SK-N-SH treated with all-trans-retinoic acid at 6 μM for 48 hours (cell line): Measurements from ENCODE around the gene RNF207.

Experiments used
- ATAC-seq: fragments of 200-7000 bp; cut with Tn5 transposase; 3 replicates; pipeline ENCODE4 v1.9.1; 2020; ENCODE audit warnings: mild to moderate bottlenecking, moderate library complexity
- ARNTL ChIP-seq: fragments of 450-650 bp; formaldehyde crosslinking; IDR thresholded peaks from 2 replicates; pipeline ENCODE4 v1.5.0; 2020; ENCODE audit warnings: low read depth, mild to moderate bottlenecking, moderate library complexity, borderline replicate concordance
- BACH2 ChIP-seq: fragments of 250-450 bp; sonication (Bioruptor Pico); IDR thresholded peaks from 2 replicates; pipeline ENCODE4 v1.9.0; 2021; ENCODE audit warnings: mild to moderate bottlenecking, borderline replicate concordance
- CSDC2 ChIP-seq: fragments of 250-450 bp; sonication (Bioruptor Pico); IDR thresholded peaks from 2 replicates; pipeline ENCODE4 v1.5.0; 2020; ENCODE audit warnings: mild to moderate bottlenecking, moderate library complexity
- ESRRG ChIP-seq: fragments of 250-450 bp; sonication (Bioruptor Pico); IDR thresholded peaks from 2 replicates; pipeline ENCODE4 v1.6.1; 2021; ENCODE audit warnings: mild to moderate bottlenecking
- GLIS3 ChIP-seq: fragments of 250-450 bp; sonication (Bioruptor Pico); IDR thresholded peaks from 2 replicates; pipeline ENCODE4 v1.5.0; 2020; ENCODE audit warnings: mild to moderate bottlenecking, moderate library complexity
- ISL1 ChIP-seq: fragments of 250-450 bp; sonication (Bioruptor Pico); IDR thresholded peaks from 2 replicates; pipeline ENCODE4 v2.1.2; 2022; ENCODE audit warnings: mild to moderate bottlenecking, moderate library complexity
- OSR1 ChIP-seq: fragments of 250-450 bp; sonication (Bioruptor Pico); IDR thresholded peaks from 2 replicates; pipeline ENCODE4 v1.8.0; 2022; ENCODE audit warnings: moderate library complexity, mild to moderate bottlenecking, inconsistent platforms
- PPARA ChIP-seq: fragments of 250-450 bp; sonication (Bioruptor Pico); IDR thresholded peaks from 2 replicates; pipeline ENCODE4 v1.5.0; 2020; ENCODE audit warnings: mild to moderate bottlenecking, borderline replicate concordance
- RARB ChIP-seq: fragments of 250-450 bp; sonication (Bioruptor Pico); IDR thresholded peaks from 2 replicates; pipeline ENCODE4 v1.8.0; 2021; ENCODE audit warnings: mild to moderate bottlenecking, moderate library complexity
- SNAI2 ChIP-seq: fragments of 250-450 bp; sonication (Bioruptor Pico); IDR thresholded peaks from 2 replicates; pipeline ENCODE4 v1.5.0; 2020; ENCODE audit warnings: mild to moderate bottlenecking, moderate library complexity
- TCF4 ChIP-seq: fragments of 250-450 bp; sonication (Bioruptor Pico); IDR thresholded peaks from 2 replicates; pipeline ENCODE4 v1.8.0; 2021; ENCODE audit warnings: mild to moderate bottlenecking, moderate library complexity, borderline replicate concordance
- TOX ChIP-seq: fragments of 250-450 bp; sonication (Bioruptor Pico); IDR thresholded peaks from 2 replicates; pipeline ENCODE4 v1.8.0; 2021; ENCODE audit warnings: mild to moderate bottlenecking, moderate library complexity, borderline replicate concordance
- ZC3H10 ChIP-seq: fragments of 250-450 bp; sonication (Bioruptor Pico); IDR thresholded peaks from 2 replicates; pipeline ENCODE4 v1.5.1; 2021; ENCODE audit warnings: mild to moderate bottlenecking, moderate library complexity
- ZFP3 ChIP-seq: fragments of 250-450 bp; sonication (Bioruptor Pico); IDR thresholded peaks from 2 replicates; pipeline ENCODE4 v1.5.0; 2020; ENCODE audit warnings: mild to moderate bottlenecking, moderate library complexity
- ZNF565 ChIP-seq: fragments of 450-650 bp; formaldehyde crosslinking; conservative IDR thresholded peaks from 2 replicates; pipeline ENCODE4 v1.5.0; 2020; ENCODE audit warnings: low read depth, mild to moderate bottlenecking, moderate library complexity
- ZNF70 ChIP-seq: fragments of 450-650 bp; formaldehyde crosslinking; IDR thresholded peaks from 2 replicates; pipeline ENCODE4 v1.5.0; 2020; ENCODE audit warnings: mild to moderate bottlenecking, moderate library complexity
- ZNF8 ChIP-seq: fragments of 450-650 bp; formaldehyde crosslinking; IDR thresholded peaks from 2 replicates; pipeline ENCODE4 v1.5.0; 2020; ENCODE audit warnings: mild to moderate bottlenecking, moderate library complexity
- TF ChIP-seq, protein P1 (sequence below): fragments of 250-450 bp; sonication (Bioruptor Pico); IDR thresholded peaks from 2 replicates; pipeline ENCODE4 v1.8.0; 2020; ENCODE audit warnings: mild to moderate bottlenecking, moderate library complexity, borderline replicate concordance
- TF ChIP-seq, protein P2 (sequence below): fragments of 250-450 bp; sonication (Bioruptor Pico); IDR thresholded peaks from 2 replicates; pipeline ENCODE4 v1.8.0; 2021; ENCODE audit warnings: low read depth, mild to moderate bottlenecking, moderate library complexity, borderline replicate concordance
- TF ChIP-seq, protein P3 (sequence below): fragments of 250-450 bp; sonication (Bioruptor Pico); IDR thresholded peaks from 2 replicates; pipeline ENCODE4 v1.5.1; 2020; ENCODE audit warnings: low read depth, mild to moderate bottlenecking, moderate library complexity
- TF ChIP-seq, protein P4 (sequence below): fragments of 250-450 bp; sonication (Bioruptor Pico); IDR thresholded peaks from 2 replicates; pipeline ENCODE4 v1.5.1; 2021; ENCODE audit warnings: mild to moderate bottlenecking, moderate library complexity

RNF207 gene

DNA sequence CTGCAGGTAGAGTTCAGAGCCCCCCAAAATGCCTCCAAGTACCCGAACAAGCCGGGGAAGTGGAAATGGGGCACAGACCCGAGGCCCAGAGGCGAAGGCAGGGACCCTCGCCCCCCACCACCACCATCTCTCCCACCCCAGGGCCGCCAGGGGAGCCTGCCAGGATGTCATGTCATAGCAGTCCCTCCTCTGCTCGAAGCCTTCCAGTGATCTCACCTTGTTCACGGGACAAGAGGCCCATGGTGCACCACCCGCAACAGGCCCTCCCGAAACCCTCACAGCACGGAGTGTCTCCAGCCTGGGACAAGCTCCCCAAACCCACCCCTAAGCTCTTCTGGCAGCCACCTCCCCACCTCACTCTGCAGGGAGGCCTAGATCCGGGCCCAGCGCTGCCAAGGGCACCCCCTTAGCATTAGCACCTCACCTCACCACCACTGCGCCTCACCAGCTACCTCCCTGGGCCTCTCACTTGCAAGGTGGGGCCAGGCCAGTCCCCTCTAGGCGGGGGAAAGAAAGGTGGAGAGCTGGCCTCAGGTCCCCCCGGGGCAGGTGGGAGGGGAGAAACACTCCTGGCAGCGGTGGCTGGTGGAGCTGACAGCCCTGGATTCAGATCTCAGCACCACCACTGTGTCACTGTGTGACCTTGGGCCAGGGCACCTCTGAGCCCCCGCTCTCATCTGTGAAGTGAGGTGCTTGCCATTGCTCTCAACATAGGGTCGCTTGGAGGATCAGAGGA, 39.1 kb upstream of the RNF207 start:
- TF ChIP-seq ESRRG (no peak), ZC3H10 (CRISPR knock-in tag) (no peak), ISL1 (CRISPR knock-in tag) (no peak), CSDC2 (CRISPR knock-in tag) (no peak), RARB (no peak), ZNF70 (CRISPR knock-in tag) (no peak), PPARA (CRISPR knock-in tag) (no peak), BACH2 (CRISPR knock-in tag) (no peak), ZFP3 (no peak), TCF4 (CRISPR knock-in tag) (no peak), ARNTL (CRISPR knock-in tag) (no peak), OSR1 (CRISPR knock-in tag) (no peak), SNAI2 (no peak)
- TF ChIP-seq, protein P1, sequence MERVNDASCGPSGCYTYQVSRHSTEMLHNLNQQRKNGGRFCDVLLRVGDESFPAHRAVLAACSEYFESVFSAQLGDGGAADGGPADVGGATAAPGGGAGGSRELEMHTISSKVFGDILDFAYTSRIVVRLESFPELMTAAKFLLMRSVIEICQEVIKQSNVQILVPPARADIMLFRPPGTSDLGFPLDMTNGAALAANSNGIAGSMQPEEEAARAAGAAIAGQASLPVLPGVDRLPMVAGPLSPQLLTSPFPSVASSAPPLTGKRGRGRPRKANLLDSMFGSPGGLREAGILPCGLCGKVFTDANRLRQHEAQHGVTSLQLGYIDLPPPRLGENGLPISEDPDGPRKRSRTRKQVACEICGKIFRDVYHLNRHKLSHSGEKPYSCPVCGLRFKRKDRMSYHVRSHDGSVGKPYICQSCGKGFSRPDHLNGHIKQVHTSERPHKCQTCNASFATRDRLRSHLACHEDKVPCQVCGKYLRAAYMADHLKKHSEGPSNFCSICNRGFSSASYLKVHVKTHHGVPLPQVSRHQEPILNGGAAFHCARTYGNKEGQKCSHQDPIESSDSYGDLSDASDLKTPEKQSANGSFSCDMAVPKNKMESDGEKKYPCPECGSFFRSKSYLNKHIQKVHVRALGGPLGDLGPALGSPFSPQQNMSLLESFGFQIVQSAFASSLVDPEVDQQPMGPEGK (CRISPR knock-in tag), result no peak
- TF ChIP-seq, protein P2, sequence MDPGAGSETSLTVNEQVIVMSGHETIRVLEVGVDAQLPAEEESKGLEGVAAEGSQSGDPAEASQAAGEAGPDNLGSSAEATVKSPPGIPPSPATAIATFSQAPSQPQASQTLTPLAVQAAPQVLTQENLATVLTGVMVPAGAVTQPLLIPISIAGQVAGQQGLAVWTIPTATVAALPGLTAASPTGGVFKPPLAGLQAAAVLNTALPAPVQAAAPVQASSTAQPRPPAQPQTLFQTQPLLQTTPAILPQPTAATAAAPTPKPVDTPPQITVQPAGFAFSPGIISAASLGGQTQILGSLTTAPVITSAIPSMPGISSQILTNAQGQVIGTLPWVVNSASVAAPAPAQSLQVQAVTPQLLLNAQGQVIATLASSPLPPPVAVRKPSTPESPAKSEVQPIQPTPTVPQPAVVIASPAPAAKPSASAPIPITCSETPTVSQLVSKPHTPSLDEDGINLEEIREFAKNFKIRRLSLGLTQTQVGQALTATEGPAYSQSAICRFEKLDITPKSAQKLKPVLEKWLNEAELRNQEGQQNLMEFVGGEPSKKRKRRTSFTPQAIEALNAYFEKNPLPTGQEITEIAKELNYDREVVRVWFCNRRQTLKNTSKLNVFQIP (CRISPR knock-in tag), result no peak
- ATAC-seq, result no peak

DNA sequence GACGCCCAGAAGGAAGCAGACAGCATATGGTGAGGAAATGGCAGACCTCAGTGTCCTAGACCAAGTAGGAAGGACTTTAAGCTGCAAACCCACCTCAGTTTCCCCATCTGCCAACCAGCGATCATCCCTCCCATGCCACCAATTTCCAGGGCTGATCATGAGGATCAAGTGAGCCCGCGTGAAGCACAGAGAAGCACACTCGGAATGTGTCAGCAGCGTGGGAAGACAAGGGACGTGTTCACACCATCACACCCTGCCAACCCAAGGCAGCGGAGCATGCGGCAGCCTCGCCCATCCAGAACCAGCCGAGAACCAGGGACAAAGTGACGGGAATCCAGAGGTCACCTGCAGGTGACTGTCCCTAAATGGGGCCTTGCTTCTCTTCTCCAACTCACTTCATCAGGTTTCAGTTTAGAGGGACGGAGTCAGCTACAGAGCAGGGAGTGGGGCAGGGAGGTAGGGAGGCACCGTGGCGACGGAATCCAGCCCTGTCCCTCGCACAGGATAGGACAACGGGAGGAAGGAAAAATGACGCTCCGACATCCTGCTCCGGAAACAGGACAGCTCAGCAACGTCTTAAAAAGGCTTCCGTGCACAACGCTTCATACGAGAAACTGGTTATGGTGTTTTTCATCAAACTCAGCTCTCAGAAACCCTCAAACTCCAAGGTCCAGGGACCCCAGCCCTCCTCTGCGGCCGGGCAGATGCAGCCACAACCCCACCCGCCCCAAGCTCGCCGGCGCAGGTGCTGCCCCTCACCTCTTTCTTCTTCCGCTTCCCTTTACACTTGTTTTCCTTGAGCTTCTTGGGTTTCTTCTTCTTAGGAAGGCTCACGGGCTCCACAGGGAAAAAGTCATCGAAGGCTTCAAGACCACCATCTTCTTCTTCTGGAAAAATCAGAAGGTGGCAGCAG, 38.3 kb upstream of the RNF207 start:
- ATAC-seq, result no peak
- TF ChIP-seq RARB (no peak), ISL1 (CRISPR knock-in tag) (no peak), ZNF70 (CRISPR knock-in tag) (no peak), GLIS3 (no peak), TCF4 (CRISPR knock-in tag) (no peak), CSDC2 (CRISPR knock-in tag) (no peak)

DNA sequence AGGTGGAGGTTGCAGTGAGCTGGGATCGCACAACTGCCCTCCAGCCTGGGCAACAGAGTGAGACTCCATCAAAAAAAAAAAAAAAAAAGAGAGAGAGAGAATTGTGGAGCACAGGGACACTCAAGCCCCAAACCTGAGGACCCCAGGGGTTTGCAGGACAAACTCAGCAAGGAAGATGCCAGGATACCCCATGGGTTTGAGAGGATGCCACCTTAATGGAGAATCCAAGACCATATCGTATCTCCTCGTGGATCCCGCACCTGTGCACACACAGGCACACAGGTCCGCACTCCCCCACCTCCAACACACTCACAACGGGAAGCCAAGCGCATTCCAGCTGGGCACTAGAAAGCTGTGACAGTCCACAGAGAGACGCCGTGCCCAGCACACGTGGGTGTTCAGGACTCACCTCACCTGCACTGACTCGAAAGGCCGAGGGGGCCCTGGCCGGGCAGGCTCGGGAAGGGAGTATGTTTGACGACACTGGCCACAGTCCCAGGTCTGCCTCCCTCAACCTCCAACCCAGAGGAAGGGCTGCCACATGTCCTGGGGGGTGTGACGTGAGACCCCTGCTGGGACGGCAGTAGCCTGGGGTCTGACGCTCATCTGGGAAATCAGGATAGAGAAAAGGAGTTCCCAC, 36.9 kb upstream of the RNF207 start:
- TF ChIP-seq, protein P2 (CRISPR knock-in tag), result no peak
- TF ChIP-seq ZNF8 (no peak), ZFP3 (no peak), RARB (no peak)
- ATAC-seq, result no peak

DNA sequence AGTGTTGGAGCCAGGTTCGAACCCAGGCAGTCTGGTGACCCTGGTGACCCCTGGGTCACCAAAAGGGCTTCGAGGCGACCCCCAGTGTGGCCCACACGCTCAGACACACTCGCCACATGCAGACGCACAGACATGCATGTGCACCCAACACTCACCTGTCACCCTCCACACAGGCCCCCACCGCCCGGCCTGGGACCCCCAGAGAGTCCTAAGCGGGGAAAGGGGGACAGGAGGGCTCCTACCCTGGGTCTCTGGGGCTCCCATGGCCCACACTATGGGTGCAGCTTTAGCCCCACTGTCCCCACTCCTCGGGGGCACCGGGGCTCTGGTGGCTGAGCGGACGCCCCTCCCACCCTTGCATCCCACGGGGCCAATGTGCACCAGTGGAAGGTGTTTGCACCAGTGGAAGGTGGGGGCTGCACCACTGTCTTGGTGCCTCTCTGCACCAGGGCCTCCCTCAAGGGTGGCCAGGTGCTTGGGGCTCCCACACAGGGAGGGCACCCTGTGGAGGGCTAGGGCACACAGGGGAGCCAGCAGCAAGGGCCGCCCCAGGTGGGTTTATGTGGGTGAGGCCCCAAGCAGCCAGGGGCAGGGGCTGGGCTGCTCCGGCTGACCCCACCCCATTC, 35.7 kb upstream of the RNF207 start:
- ATAC-seq, result no peak
- TF ChIP-seq OSR1 (CRISPR knock-in tag), result no peak
- TF ChIP-seq RARB, result no peak
- TF ChIP-seq ESRRG, result no peak
- TF ChIP-seq BACH2 (CRISPR knock-in tag), result no peak

DNA sequence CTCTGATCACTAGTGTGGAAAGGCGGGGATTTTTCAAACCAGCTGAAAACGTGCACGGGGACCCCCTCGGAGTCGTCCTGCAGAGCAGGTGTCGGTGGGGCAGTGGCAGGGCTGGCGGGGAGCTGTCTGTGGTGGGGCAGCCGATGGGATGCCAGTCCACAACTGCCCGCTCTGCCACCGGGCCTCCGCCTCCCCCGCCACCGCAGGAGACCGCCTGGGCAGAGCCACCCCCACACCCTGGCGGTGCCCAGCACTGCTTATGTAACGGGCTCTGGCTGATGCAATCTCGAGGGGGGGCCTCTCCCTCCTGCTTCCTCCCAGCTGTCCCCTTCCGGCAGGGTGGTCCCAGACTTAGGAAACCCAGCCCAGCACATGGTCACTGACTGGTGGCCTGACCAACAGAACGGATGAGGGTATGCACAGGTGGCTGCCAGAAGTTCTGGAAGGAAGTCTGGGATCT, 35.1 kb upstream of the RNF207 start:
- ATAC-seq, result no peak
- no peak for TF ChIP-seq ISL1 (CRISPR knock-in tag)
- TF ChIP-seq, protein P3, sequence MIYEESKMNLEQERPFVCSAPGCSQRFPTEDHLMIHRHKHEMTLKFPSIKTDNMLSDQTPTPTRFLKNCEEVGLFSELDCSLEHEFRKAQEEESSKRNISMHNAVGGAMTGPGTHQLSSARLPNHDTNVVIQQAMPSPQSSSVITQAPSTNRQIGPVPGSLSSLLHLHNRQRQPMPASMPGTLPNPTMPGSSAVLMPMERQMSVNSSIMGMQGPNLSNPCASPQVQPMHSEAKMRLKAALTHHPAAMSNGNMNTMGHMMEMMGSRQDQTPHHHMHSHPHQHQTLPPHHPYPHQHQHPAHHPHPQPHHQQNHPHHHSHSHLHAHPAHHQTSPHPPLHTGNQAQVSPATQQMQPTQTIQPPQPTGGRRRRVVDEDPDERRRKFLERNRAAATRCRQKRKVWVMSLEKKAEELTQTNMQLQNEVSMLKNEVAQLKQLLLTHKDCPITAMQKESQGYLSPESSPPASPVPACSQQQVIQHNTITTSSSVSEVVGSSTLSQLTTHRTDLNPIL (CRISPR knock-in tag), result no peak
- TF ChIP-seq PPARA (CRISPR knock-in tag), result no peak
- no peak for TF ChIP-seq TOX (CRISPR knock-in tag)
- TF ChIP-seq ZNF565 (CRISPR knock-in tag), result no peak
- TF ChIP-seq, protein P4, sequence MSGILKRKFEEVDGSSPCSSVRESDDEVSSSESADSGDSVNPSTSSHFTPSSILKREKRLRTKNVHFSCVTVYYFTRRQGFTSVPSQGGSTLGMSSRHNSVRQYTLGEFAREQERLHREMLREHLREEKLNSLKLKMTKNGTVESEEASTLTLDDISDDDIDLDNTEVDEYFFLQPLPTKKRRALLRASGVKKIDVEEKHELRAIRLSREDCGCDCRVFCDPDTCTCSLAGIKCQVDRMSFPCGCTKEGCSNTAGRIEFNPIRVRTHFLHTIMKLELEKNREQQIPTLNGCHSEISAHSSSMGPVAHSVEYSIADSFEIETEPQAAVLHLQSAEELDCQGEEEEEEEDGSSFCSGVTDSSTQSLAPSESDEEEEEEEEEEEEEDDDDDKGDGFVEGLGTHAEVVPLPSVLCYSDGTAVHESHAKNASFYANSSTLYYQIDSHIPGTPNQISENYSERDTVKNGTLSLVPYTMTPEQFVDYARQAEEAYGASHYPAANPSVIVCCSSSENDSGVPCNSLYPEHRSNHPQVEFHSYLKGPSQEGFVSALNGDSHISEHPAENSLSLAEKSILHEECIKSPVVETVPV, result no peak
